AG09309 (cell line): Measurements from ENCODE around the gene ACTR2.

Source experiments
- DNase-seq: peaks from one replicate; pipeline ENCODE4 v3.0.0-alpha.2; 2010; ENCODE audit warnings: low read depth
- H3K4me3 ChIP-seq: 2 replicates; pipeline ENCODE4 v1.5.1; 2011; ENCODE audit warnings: mild to moderate bottlenecking, low read depth, low read length, moderate library complexity; ENCODE audit not compliant: control insufficient read depth
- CTCF ChIP-seq: IDR thresholded peaks from 2 replicates; pipeline ENCODE4 v1.5.1; 2011; ENCODE audit warnings: mild to moderate bottlenecking, low read depth, low read length, inconsistent platforms; ENCODE audit not compliant: insufficient read depth, control insufficient read depth; ENCODE audit errors: missing control alignments

The ACTR2 gene

GRCh38 chr2:65294136-65294535 lies 66.5 kb downstream of the ACTR2 start:
- TF ChIP-seq CTCF, result no peak
- H3K4me3 ChIP-seq, result no peak overlapping the region
- no peak for DNase-seq

GRCh38 chr2:65294701-65295100 lies 67.1 kb downstream of the ACTR2 start:
- H3K4me3 ChIP-seq, result no peak overlapping the region
- TF ChIP-seq CTCF, result no peak
- DNase-seq, result no peak

- no peak for DNase-seq
- no peak overlapping the region for H3K4me3 ChIP-seq
- no peak for TF ChIP-seq CTCF
Observed at GRCh38 chr2:65296971-65297370, 69.3 kb downstream of the ACTR2 start.

GRCh38 chr2:65297544-65297943 lies 69.9 kb downstream of the ACTR2 start:
- DNase-seq, result no peak
- no peak for TF ChIP-seq CTCF
- H3K4me3 ChIP-seq, result no peak overlapping the region

GRCh38 chr2:65298089-65298488 lies 70.5 kb downstream of the ACTR2 start:
- TF ChIP-seq CTCF, result no peak
- H3K4me3 ChIP-seq, result no peak overlapping the region
- DNase-seq, result no peak

GRCh38 chr2:65299246-65299645 lies 71.6 kb downstream of the ACTR2 start:
- no peak for DNase-seq
- H3K4me3 ChIP-seq, result no peak overlapping the region
- no peak for TF ChIP-seq CTCF

- no peak overlapping the region for H3K4me3 ChIP-seq
- no peak for DNase-seq
Observed at GRCh38 chr2:65300134-65300760, 72.6 kb downstream of the ACTR2 start.

More at GRCh38 chr2:65300134-65300760, 72.6 kb downstream of the ACTR2 start:
- no peak for TF ChIP-seq CTCF
